Measurements from ENCODE around the gene NUTF2. TPM values are rescaled to one million over a fixed set of nuclear protein-coding genes. Genes with fewer than 3 reads are reported as not detected.

The NUTF2 gene
- total and polyA plus RNA-seq, 2 of the 4 experiments (the other 2 are of a cell fraction): 42.7 to 361 TPM

- in situ Hi-C loops (cut with MboI; ENCODE audit: low sequenced_read_pairs): no loop called here
- Histone ChIP-seq H4K8ac (ENCODE audit: low read depth in 2 of 2, low read length in 2 of 2) (no peak overlapping the region), H3K4me3 (ENCODE audit: insufficient read depth, low read depth, low read length) (no peak overlapping the region), H3K4me2 (ENCODE audit: low read depth, low read length) (no peak overlapping the region), H2BK20ac (ENCODE audit: low read depth, low read length) (no peak overlapping the region), H3K27me3 (ENCODE audit: control insufficient read depth, insufficient read depth, low read length) (no peaks in the 10 kb centered on the region), H3K56ac (ENCODE audit: extremely low read depth, insufficient read depth, low read length) (no peak overlapping the region), H3K4me1 (ENCODE audit: control insufficient read depth, insufficient read depth, low read length) (peaks cover 23% of the 10 kb centered on the region), H3K9me1 (ENCODE audit: insufficient read depth, low read length) (peaks cover 34% of the 10 kb centered on the region), H3K9ac (ENCODE audit: low read depth, low read length) (no peak overlapping the region), H3K79me1 (ENCODE audit: low read depth in 1 of 2, low read length in 2 of 2) (peaks cover 14 to 87% of the 10 kb centered on the region in 2 experiments), H3K14ac (replicated peaks; ENCODE audit: low read depth, low read length) (no peak overlapping the region), H3K27ac (ENCODE audit: insufficient read depth, low read length) (no peak overlapping the region), H4K5ac (ENCODE audit: low read depth, low read length) (no peak overlapping the region), H4K20me1 (ENCODE audit: insufficient read depth, low read length) (peaks cover 75% of the 10 kb centered on the region), H2AK9ac (replicated peaks; ENCODE audit: low read depth, low read length, poor library complexity) (no peak overlapping the region), H3K18ac (ENCODE audit: low read depth, low read length) (no peak overlapping the region), H3K36me3 (ENCODE audit: control insufficient read depth, insufficient read depth, low read length) (peaks cover 21% of the 10 kb centered on the region), H3K23ac (ENCODE audit: low read depth, low read length) (no peak overlapping the region), H2AFZ (replicated peaks; ENCODE audit: low read length, poor library complexity) (no peak overlapping the region), H4K91ac (ENCODE audit: insufficient read depth, low read depth, low read length) (no peak overlapping the region), H3K9me3 (ENCODE audit: control insufficient read depth, insufficient read depth, low read length) (no peaks in the 10 kb centered on the region), H2BK5ac (ENCODE audit: low read depth, low read length, poor library complexity, severe bottlenecking) (no peak overlapping the region), H2BK15ac (ENCODE audit: low read depth, low read length) (no peak overlapping the region), H2BK120ac (ENCODE audit: low read depth, low read length) (no peak overlapping the region), H2AK5ac (ENCODE audit: low read depth, low read length) (no peak overlapping the region), H3K4ac (ENCODE audit: low read depth, low read length) (no peak overlapping the region)
- no peak for ATAC-seq (ENCODE audit: low read depth)
- no peak for DNase-seq
- no peak for TF ChIP-seq RCOR1 (IDR thresholded peaks at IDR 0.05; ENCODE audit: insufficient replicate concordance, low read length)
- no peak for TF ChIP-seq MAZ (IDR thresholded peaks at IDR 0.05; ENCODE audit: borderline replicate concordance, low read depth, low read length)
- TF ChIP-seq, protein P1, sequence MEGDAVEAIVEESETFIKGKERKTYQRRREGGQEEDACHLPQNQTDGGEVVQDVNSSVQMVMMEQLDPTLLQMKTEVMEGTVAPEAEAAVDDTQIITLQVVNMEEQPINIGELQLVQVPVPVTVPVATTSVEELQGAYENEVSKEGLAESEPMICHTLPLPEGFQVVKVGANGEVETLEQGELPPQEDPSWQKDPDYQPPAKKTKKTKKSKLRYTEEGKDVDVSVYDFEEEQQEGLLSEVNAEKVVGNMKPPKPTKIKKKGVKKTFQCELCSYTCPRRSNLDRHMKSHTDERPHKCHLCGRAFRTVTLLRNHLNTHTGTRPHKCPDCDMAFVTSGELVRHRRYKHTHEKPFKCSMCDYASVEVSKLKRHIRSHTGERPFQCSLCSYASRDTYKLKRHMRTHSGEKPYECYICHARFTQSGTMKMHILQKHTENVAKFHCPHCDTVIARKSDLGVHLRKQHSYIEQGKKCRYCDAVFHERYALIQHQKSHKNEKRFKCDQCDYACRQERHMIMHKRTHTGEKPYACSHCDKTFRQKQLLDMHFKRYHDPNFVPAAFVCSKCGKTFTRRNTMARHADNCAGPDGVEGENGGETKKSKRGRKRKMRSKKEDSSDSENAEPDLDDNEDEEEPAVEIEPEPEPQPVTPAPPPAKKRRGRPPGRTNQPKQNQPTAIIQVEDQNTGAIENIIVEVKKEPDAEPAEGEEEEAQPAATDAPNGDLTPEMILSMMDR (conservative IDR thresholded peaks at IDR 0.05; ENCODE audit: low read depth, low read length): 0 out of 2 replicates have a peak, but pooled peaks have one; percentile 11
- TF ChIP-seq NFE2L2 (IDR thresholded peaks at IDR 0.05; ENCODE audit: low read depth, low read length): no peak
- 93% methylated on average over 3 of the region's 6 CpGs; no CpG with 5 or more reads in 1 of the 2 experiments for WGBS, 2 experiments (ENCODE audit: extremely low coverage in 2 of 2, insufficient read length in 1 of 2)
- dilution Hi-C loops (cut with HindIII; ENCODE audit: low sequenced_read_pairs, unreplicated experiment): no loop called here
- POLR2A ChIA-PET (ENCODE audit: unreplicated experiment): interaction anchor here (0.6 kb wide), 1 partner anchor 360 kb away, joined by 3 read pairs; no protein-coding TSS in a partner anchor
- no TSS peak for BruUV-seq (replicated peaks)
- CTCF ChIA-PET: no interaction called here
- intact Hi-C loops (cut with micrococcal nuclease): no loop called here
Observed at GRCh38 chr16:67919622-67920221, 73.0 kb downstream of the NUTF2 start.

Small RNA genes lying within 50 kb of the gene (microRNA-seq; reads per million reads assigned to microRNA genes)
- gene AC040162.2 (ENCODE audit: insufficient read depth, insufficient read length) (not detected), gene NRN1L (ENCODE audit: insufficient read depth, insufficient read length) (not detected)

Small RNA genes lying within 50 kb of the gene (small RNA-seq; reads per million reads assigned to genes)
- gene AC040162.2 (0 reads per million in 5 experiments), gene NRN1L (0 reads per million in 5 experiments)

Other genes starting within 250 kb of the NUTF2 start
- 0.18 and 0.28 TPM in 2 replicates for gene CARMIL2, start 201.8 kb upstream of the NUTF2 start, total RNA-seq (2012; rRNA removed)
- 0.77 and 0.97 TPM in 2 replicates for gene CARMIL2, start 201.8 kb upstream of the NUTF2 start, polyA plus RNA-seq (2012; rRNA removed)
- 12.8 and 15.6 TPM in 2 replicates for gene ACD, start 186.7 kb upstream of the NUTF2 start, total RNA-seq (2012; rRNA removed)
- gene ACD, start 186.7 kb upstream of the NUTF2 start, polyA plus RNA-seq (2012; rRNA removed): 31.1 and 38.9 TPM in 2 replicates
- 0.28 and 0.36 TPM in 2 replicates for gene PARD6A, start 186.0 kb upstream of the NUTF2 start, total RNA-seq (2012; rRNA removed)
- 0.55 and 0.65 TPM in 2 replicates for gene PARD6A, start 186.0 kb upstream of the NUTF2 start, polyA plus RNA-seq (2012; rRNA removed)
- gene ENKD1, start 180.2 kb upstream of the NUTF2 start, total RNA-seq (2012; rRNA removed): 2.9 and 3.1 TPM in 2 replicates
- 6.3 and 7.8 TPM in 2 replicates for gene ENKD1, start 180.2 kb upstream of the NUTF2 start, polyA plus RNA-seq (2012; rRNA removed)
- gene C16orf86, start 180.1 kb upstream of the NUTF2 start, total RNA-seq (2012; rRNA removed): 0.28 and 0.54 TPM in 2 replicates
- gene C16orf86, start 180.1 kb upstream of the NUTF2 start, polyA plus RNA-seq (2012; rRNA removed): 0.63 and 0.70 TPM in 2 replicates
- gene GFOD2, start 127.6 kb upstream of the NUTF2 start, total RNA-seq (2012; rRNA removed): 15.8 and 18.1 TPM in 2 replicates
- 12.3 and 13.3 TPM in 2 replicates for gene GFOD2, start 127.6 kb upstream of the NUTF2 start, polyA plus RNA-seq (2012; rRNA removed)
- 2.2 and 2.7 TPM in 2 replicates for gene RANBP10, start 40.4 kb upstream of the NUTF2 start, total RNA-seq (2012; rRNA removed)
- gene RANBP10, start 40.4 kb upstream of the NUTF2 start, polyA plus RNA-seq (2012; rRNA removed): 12.1 and 13.0 TPM in 2 replicates
- 0.56 and 0.72 TPM in 2 replicates for gene TSNAXIP1, start 40.0 kb upstream of the NUTF2 start, total RNA-seq (2012; rRNA removed)
- 1.4 and 1.6 TPM in 2 replicates for gene TSNAXIP1, start 40.0 kb upstream of the NUTF2 start, polyA plus RNA-seq (2012; rRNA removed)
- gene THAP11, start 4.6 kb upstream of the NUTF2 start, total RNA-seq (2012; rRNA removed): 13.3 and 13.9 TPM in 2 replicates
- 14.5 and 16.7 TPM in 2 replicates for gene THAP11, start 4.6 kb upstream of the NUTF2 start, polyA plus RNA-seq (2012; rRNA removed)
- 33.3 TPM in 2 replicates for gene CENPT, start 760 bp downstream of the NUTF2 start, total RNA-seq (2012; rRNA removed)
- gene CENPT, start 760 bp downstream of the NUTF2 start, polyA plus RNA-seq (2012; rRNA removed): 83.1 and 86.4 TPM in 2 replicates
- 33.2 and 34.2 TPM in 2 replicates for gene EDC4, start 26.1 kb downstream of the NUTF2 start, total RNA-seq (2012; rRNA removed)
- 64.0 and 66.1 TPM in 2 replicates for gene EDC4, start 26.1 kb downstream of the NUTF2 start, polyA plus RNA-seq (2012; rRNA removed)
- not detected in 2 replicates for gene NRN1L, start 38.0 kb downstream of the NUTF2 start, total RNA-seq (2012; rRNA removed)
- 0.27 and 0.32 TPM in 2 replicates for gene NRN1L, start 38.0 kb downstream of the NUTF2 start, polyA plus RNA-seq (2012; rRNA removed)
- gene PSKH1, start 46.3 kb downstream of the NUTF2 start, total RNA-seq (2012; rRNA removed): 10.3 and 11.5 TPM in 2 replicates
- gene PSKH1, start 46.3 kb downstream of the NUTF2 start, polyA plus RNA-seq (2012; rRNA removed): 26.5 and 26.7 TPM in 2 replicates
- 0.18 and 0.28 TPM in 2 replicates for gene CTRL, start 84.9 kb downstream of the NUTF2 start, total RNA-seq (2012; rRNA removed)
- 0.89 and 1.1 TPM in 2 replicates for gene CTRL, start 84.9 kb downstream of the NUTF2 start, polyA plus RNA-seq (2012; rRNA removed)
- 25.6 and 28.7 TPM in 2 replicates for gene PSMB10, start 89.9 kb downstream of the NUTF2 start, total RNA-seq (2012; rRNA removed)
- gene PSMB10, start 89.9 kb downstream of the NUTF2 start, polyA plus RNA-seq (2012; rRNA removed): 36.7 and 50.5 TPM in 2 replicates
- gene LCAT, start 97.2 kb downstream of the NUTF2 start, total RNA-seq (2012; rRNA removed): 1.4 and 1.7 TPM in 2 replicates
- 18.8 and 22.5 TPM in 2 replicates for gene LCAT, start 97.2 kb downstream of the NUTF2 start, polyA plus RNA-seq (2012; rRNA removed)
- gene SLC12A4, start 121.7 kb downstream of the NUTF2 start, total RNA-seq (2012; rRNA removed): 36.4 and 36.6 TPM in 2 replicates
- 114 and 132 TPM in 2 replicates for gene SLC12A4, start 121.7 kb downstream of the NUTF2 start, polyA plus RNA-seq (2012; rRNA removed)
- not detected in 2 replicates for gene DPEP3, start 133.6 kb downstream of the NUTF2 start, total RNA-seq (2012; rRNA removed)
- gene DPEP3, start 133.6 kb downstream of the NUTF2 start, polyA plus RNA-seq (2012; rRNA removed): not detected in 2 replicates
- not detected in 2 replicates for gene DPEP2, start 152.6 kb downstream of the NUTF2 start, total RNA-seq (2012; rRNA removed)
- gene DPEP2, start 152.6 kb downstream of the NUTF2 start, polyA plus RNA-seq (2012; rRNA removed): not detected in 2 replicates
- gene DPEP2NB, start 169.0 kb downstream of the NUTF2 start, total RNA-seq (2012; rRNA removed): not detected in 2 replicates
- not detected in 2 replicates for gene DPEP2NB, start 169.0 kb downstream of the NUTF2 start, polyA plus RNA-seq (2012; rRNA removed)
- 8.9 and 10.0 TPM in 2 replicates for gene DDX28, start 176.3 kb downstream of the NUTF2 start, total RNA-seq (2012; rRNA removed)
- gene DDX28, start 176.3 kb downstream of the NUTF2 start, polyA plus RNA-seq (2012; rRNA removed): 9.0 and 9.2 TPM in 2 replicates
- 28.1 and 30.5 TPM in 2 replicates for gene DUS2, start 176.4 kb downstream of the NUTF2 start, total RNA-seq (2012; rRNA removed)
- gene DUS2, start 176.4 kb downstream of the NUTF2 start, polyA plus RNA-seq (2012; rRNA removed): 15.8 TPM in 2 replicates
- gene NFATC3, start 238.4 kb downstream of the NUTF2 start, total RNA-seq (2012; rRNA removed): 14.7 and 21.5 TPM in 2 replicates
- gene NFATC3, start 238.4 kb downstream of the NUTF2 start, polyA plus RNA-seq (2012; rRNA removed): 6.3 TPM in 2 replicates